GM18951 (cell line): ENCODE data around the gene C10orf67.
"Not testable (repeated sequence)": the region's sequence is repeated elsewhere in the genome, so short reads cannot be mapped to it uniquely, and the experiment has no call there.

Source experiments
- POLR2A ChIP-seq: IDR thresholded peaks from 4 replicates; pipeline ENCODE4 v1.6.1; 2011; ENCODE audit warnings: mild to moderate bottlenecking; ENCODE audit not compliant: insufficient read length, insufficient read depth; ENCODE audit errors: extremely low read depth
- in situ Hi-C: fragments of 300-500 bp; cut with MboI; formaldehyde crosslinking; loops from one replicate; pipeline ENCODE4 v1.12.0; 2022; ENCODE audit warnings: low sequenced_read_pairs, mixed read lengths, inconsistent platforms; ENCODE audit not compliant: unreplicated experiment

The C10orf67 gene

GRCh38 chr10:23293973-23294590, 50.5 kb downstream of the C10orf67 start:
- in situ Hi-C loops, result loop anchor here (25.0 kb wide), 1 partner anchor 132 kb away; no protein-coding TSS in a partner anchor
- TF ChIP-seq POLR2A, result no peak

GRCh38 chr10:23293145-23293724, 51.4 kb downstream of the C10orf67 start:
- TF ChIP-seq POLR2A, result no peak
- in situ Hi-C loops, result loop anchor here (25.0 kb wide), 1 partner anchor 131 kb away; no protein-coding TSS in a partner anchor

DNA sequence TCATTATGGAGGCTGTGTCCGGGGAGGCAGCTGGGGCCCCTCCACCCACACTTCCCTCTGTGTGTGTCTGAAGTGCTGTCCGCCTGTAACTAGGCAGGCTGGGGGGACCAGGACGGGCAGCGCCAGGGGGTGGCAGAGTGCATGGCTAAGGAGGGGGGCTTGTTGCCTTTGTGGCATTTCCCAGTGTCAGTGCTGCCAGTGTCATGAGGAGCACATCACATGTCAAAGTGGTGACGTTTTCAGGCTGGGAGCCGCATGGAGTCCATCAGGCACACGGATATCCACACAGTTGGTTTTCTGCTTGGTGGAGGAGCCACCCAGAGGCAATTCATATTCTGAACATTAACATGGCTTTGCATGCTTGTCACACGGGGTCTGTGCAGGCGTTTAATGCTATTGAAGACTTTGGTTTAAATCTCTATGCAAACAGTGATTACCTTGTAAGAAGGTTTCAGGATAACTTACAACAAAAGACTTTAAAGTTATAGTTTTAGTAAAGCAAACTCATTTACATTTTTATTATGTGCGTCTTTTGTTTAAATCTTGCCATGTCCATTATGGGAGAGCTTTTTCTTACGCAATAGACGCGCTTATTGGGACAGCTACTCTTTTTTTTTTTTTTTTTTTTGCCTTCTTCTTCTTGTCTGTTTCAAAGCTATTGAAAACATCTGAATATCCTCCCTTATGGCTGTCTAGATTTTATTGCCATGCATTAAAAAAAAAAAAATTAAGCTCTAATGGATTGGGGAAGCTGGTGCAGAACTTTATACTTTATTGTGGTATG, 52.9 kb downstream of the C10orf67 start:
- no peak for TF ChIP-seq POLR2A
- in situ Hi-C loops, result loop anchor here (25.0 kb wide), 1 partner anchor 129 kb away; no protein-coding TSS in a partner anchor

DNA sequence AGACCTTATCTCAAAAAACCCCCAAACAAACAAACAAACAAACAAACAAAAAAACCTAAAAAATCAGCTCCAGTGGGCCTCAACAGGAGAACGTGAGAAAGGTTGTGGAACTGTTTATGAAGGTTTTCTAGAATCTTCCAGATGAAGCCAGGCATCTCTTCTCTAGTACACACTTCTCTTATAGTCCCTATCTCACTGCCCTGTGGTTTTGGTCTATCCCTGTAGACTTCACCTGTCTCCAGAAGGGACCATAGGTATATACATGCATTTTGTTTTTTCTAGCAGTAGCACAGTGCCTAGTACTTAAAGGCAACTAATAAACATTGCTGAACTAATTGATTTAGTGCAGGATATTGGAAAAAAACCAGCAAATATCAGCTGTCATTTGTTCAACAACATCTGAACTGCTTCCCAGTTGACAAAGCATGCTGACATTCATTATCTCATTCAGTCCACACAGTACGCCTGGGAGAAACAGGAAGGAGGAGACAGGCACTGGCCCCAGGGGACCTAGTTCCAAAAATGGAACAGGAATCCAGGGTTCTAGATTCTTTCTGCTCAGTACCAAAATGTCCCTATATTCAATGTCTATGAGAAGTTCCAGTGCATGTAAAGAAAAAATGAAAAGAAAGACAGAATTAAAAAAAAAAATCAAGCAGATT, 59.8 kb downstream of the C10orf67 start:
- no peak for TF ChIP-seq POLR2A

DNA sequence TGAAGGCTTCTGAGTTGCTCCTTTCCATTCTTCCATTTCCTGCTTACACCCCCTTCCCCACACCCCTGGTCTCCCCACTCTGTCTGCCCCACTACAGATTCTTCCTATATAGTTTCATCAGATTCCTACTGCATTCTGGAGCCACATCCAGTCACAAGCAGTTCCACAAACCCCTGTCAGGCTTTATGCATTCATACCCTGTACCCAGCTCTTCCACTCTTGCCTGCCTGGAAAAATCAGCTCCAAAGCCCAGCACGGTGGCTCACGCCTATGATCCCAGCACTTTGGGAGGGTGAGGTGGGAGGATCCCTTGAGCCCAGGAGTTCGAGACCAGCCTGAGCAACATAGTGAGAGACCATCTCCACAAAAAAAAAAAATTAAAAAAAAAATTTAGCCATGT, 60.4 kb downstream of the C10orf67 start:
- in situ Hi-C loops, result loop anchor here (25.0 kb wide), 1 partner anchor 122 kb away; no protein-coding TSS in a partner anchor
- TF ChIP-seq POLR2A, result no peak

More for the DNA sequence above, 59.8 kb downstream of the C10orf67 start:
- in situ Hi-C loops, result loop anchor here (25.0 kb wide), 1 partner anchor 123 kb away; no protein-coding TSS in a partner anchor

- TF ChIP-seq POLR2A, result no peak
- in situ Hi-C loops, result loop anchor here (25.0 kb wide), 1 partner anchor 121 kb away; no protein-coding TSS in a partner anchor
These were observed 60.9 kb downstream of the C10orf67 start for GRCh38 chr10:23283680-23284079.

DNA sequence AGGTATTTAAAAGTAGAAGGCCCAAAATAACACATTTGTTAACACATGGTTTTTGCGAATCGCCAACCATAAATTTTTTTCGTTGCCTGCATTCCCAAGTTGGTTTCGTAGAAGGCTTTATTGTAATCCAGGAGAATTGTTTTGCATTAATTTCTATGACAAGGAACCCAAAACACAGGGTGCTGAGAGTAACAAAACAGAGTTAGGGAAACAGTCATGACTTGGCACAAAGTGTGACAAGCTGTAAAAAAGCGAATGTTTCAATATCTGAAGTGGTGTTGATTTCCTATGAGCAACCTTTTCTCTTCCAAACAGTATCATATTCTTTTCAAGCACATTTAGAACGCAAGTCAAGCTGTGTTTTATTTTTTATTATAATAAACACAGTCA, 63.6 kb downstream of the C10orf67 start:
- TF ChIP-seq POLR2A, result no peak
- in situ Hi-C loops, result loop anchor here (25.0 kb wide), 1 partner anchor 119 kb away; no protein-coding TSS in a partner anchor

GRCh38 chr10:23280419-23281043, 64.1 kb downstream of the C10orf67 start:
- TF ChIP-seq POLR2A, result no peak
- in situ Hi-C loops, result loop anchor here (25.0 kb wide), 1 partner anchor 118 kb away; no protein-coding TSS in a partner anchor

DNA sequence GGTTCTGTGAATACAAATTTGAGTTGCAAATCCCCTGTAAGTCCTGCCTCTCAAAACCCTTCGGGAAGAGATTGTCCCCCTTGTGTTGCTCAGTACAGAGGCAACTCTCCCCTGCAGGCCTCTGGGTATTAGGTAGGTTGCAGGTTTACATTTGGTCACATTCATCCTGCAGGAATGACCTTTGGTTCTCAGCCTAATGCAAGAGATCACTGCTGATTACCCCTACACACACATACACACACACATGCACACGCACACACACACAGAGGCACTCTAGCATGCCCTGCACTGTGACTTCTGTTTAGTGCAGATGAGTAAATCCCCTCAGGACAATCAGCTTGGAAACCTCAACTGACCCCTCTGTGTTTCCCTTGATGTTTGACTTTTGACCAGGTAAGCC, 69.2 kb downstream of the C10orf67 start:
- in situ Hi-C loops, result loop anchor here (25.0 kb wide), 1 partner anchor 113 kb away; no protein-coding TSS in a partner anchor
- no peak for TF ChIP-seq POLR2A

DNA sequence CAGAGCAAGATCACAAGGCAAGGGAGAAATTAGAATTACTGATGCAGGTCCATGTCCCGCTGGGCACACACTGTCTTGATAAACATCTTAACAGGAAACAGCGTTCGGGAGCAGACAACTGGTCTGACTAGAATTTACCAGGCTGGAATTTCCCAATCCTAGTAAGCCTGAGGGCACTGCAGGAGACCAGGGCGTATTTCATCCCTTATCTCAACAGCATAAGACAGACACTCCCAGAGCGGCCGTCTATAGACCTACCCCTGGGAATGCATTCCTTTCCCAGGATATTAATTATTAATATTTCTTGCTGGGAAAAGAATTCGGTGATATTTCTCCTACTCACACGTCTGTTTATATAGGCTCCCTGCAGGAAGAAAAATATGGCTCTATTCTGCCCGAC, 70.4 kb downstream of the C10orf67 start:
- in situ Hi-C loops, result not testable (repeated sequence)

- TF ChIP-seq POLR2A, result no peak
- in situ Hi-C loops, result no loop called here
These were observed 74.1 kb downstream of the C10orf67 start for GRCh38 chr10:23270531-23270930.

DNA sequence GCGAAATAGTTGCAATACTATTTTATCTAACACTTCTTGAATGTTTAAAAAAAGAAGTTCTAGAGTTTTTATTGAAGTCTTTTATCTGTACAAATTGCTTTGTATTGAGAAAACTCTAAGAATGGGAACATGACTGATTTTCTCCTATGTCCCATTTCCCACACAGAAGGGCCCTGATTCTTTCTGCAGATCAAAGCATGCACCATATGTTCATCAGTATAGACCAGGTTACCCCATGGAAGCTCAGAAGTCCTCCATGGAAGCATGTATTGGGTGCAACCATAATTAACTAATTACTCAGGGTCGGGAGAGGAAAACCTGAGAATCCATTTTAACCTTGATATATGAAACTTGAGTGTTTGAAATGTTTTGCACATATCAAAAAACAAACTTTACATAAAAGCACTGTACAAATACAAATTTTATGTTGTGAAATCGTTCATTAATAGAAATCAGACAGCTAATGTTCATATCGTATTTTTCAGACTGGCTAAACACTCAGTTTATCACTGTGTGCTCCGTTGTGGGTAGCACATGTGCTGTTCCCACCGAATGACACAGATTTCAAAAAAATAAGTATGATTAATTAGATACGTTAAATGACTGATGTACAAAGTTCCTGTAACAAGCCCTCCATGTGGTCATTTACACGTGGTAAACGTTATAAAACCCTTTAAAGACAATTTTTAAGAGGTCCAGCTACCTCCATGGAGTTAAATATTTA, 81.0 kb downstream of the C10orf67 start:
- in situ Hi-C loops, result no loop called here
- no peak for TF ChIP-seq POLR2A

DNA sequence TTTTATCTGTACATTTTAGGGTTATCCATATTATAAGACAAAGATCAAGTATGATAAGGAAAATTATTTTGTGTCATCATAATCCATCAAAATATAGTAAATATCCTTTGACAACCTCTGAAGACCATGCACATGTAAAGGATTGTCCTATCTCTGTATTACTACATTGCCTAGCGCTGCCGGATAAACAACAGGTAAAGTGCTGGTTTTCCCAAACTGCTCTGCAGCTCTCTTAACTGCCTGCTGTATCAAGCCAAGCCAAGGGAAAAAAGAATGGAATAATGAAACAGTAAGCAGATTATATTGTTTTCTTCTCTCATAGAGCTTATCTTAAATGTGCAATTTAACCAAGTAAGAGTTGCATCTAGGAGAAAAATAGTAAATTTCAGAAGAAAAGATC, 81.7 kb downstream of the C10orf67 start:
- in situ Hi-C loops, result no loop called here
- no peak for TF ChIP-seq POLR2A
